GM23248 (cell line): ENCODE data around the gene OBI1.

Source experiments
- EZH2 ChIP-seq: fragments of 200-600 bp; sonication (generic); IDR thresholded peaks from 2 replicates; pipeline ENCODE4 v1.6.1; 2018; ENCODE audit warnings: antibody characterized with exemption, mild to moderate bottlenecking; ENCODE audit not compliant: insufficient read depth, poor library complexity, severe bottlenecking
- EZH2phosphoT487 ChIP-seq: fragments of 200-600 bp; sonication (generic); IDR thresholded peaks from 2 replicates; pipeline ENCODE4 v1.6.1; 2018; ENCODE audit warnings: antibody characterized with exemption, moderate library complexity, mild to moderate bottlenecking, low read depth; ENCODE audit not compliant: insufficient read depth

- no peak for TF ChIP-seq EZH2
- TF ChIP-seq EZH2phosphoT487, result no peak
These were observed 72.2 kb downstream of the OBI1 start for GRCh38 chr13:78586706-78587105.
